ENCODE data around the gene WEE1. TPM values are rescaled to one million over a fixed set of nuclear protein-coding genes. Genes with fewer than 3 reads are reported as not detected.

The WEE1 gene
- total and polyA plus RNA-seq, 10 of the 15 experiments (the other 5 are each of a cell fraction or from before 2014, with no cell fraction given) = 13.8 to 69.5 (median 45.4) TPM

GRCh38 chr11:9528136-9528501 is 45.4 kb upstream of the WEE1 start:
- Histone ChIP-seq H3K4me2 (ENCODE audit: control insufficient read depth, insufficient read depth) (no peak overlapping the region), H3K27ac (ENCODE audit: control insufficient read depth, insufficient read depth) (no peak overlapping the region), H4K20me1 (ENCODE audit: control insufficient read depth, insufficient read depth) (no peaks in the 10 kb centered on the region), H2AFZ (ENCODE audit: control insufficient read depth, low read depth, low read length) (no peak overlapping the region), H3K4me1 (ENCODE audit: control insufficient read depth, insufficient read depth, low read length) (no peaks in the 10 kb centered on the region), H3K79me2 (ENCODE audit: control insufficient read depth, insufficient read depth, low read length) (no peaks in the 10 kb centered on the region), H3K9me3 (replicated peaks; ENCODE audit: control insufficient read depth, insufficient read depth, low read length) (no peaks in the 10 kb centered on the region), H3K27me3 (replicated peaks in 1 of 2; ENCODE audit: control insufficient read depth in 2 of 2, insufficient read depth in 2 of 2, low read length in 1 of 2) (no peaks in the 10 kb centered on the region), H3K9ac (ENCODE audit: control insufficient read depth, insufficient read depth, low read length) (no peak overlapping the region), H3K36me3 (ENCODE audit: control insufficient read depth in 2 of 2, insufficient read depth in 2 of 2, low read length in 1 of 2) (peaks cover 2 to 4% of the 10 kb centered on the region in 2 experiments; a peak in 3 of 4 replicates), H3K4me3 (no peak overlapping the region)
- ATAC-seq (no peak), DNase-seq (ENCODE audit: low read depth, low spot score) (no peak), FAIRE-seq (no peak)
- 100% methylated on average over 1 of the region's 1 CpG for WGBS (ENCODE audit: insufficient coverage, insufficient replicate concordance, low lambda C conversion rate, missing lambda C conversion rate)
- in situ Hi-C loops (cut with MboI) (no loop called here), intact Hi-C loops (cut with micrococcal nuclease; ENCODE audit: unreplicated experiment) (no loop called here)
- no TSS peak for BruUV-seq (replicated peaks)
- CTCF ChIA-PET = interaction anchor here (1.5 to 3.2 kb wide), 2 partner anchors 10 to 22 kb away, joined by 3 to 7 read pairs; no protein-coding TSS in a partner anchor
- SMC1A ChIA-PET (ENCODE audit: uncharacterized antibody, unreplicated experiment) = interaction anchor here (1.0 kb wide), 1 partner anchor 41 kb away, joined by 4 read pairs; no protein-coding TSS in a partner anchor
- RAD21 ChIA-PET (ENCODE audit: unreplicated experiment) = no interaction called here
- POLR2A ChIA-PET = no interaction called here
- TF ChIP-seq SKIL (IDR thresholded peaks at IDR 0.05; ENCODE audit: low read depth, poor library complexity, severe bottlenecking) (no peak), ZNF24 (IDR thresholded peaks at IDR 0.05) (no peak), PML (IDR thresholded peaks at IDR 0.05; ENCODE audit: low read length) (no peak), REST (IDR thresholded peaks at IDR 0.05; ENCODE audit: low read depth, low read length) (no peak)

Measured in GM12878 (cell line).